ENCODE results near the gene RAD23A. TPM values are rescaled to one million over a fixed set of nuclear protein-coding genes. Genes with fewer than 3 reads are reported as not detected.
A peak's percentile ranks its signal among the peaks of the same experiment; 100 is the strongest.

The RAD23A gene
- total and polyA plus RNA-seq, 9 of the 15 experiments (the other 6 are each of a cell fraction or from before 2014, with no cell fraction given), result 9.5 to 181 (median 101) TPM

GRCh38 chr19:12983542-12984142 lies 38.0 kb downstream of the RAD23A start (continued):
- TF ChIP-seq VEZF1 (CRISPR knock-in tag; IDR thresholded peaks at IDR 0.05), result peak; percentile 75
- no peak for TF ChIP-seq NCOA2 (IDR thresholded peaks at IDR 0.05; ENCODE audit: partially characterized antibody in 2 of 2)
- TF ChIP-seq EP400 (IDR thresholded peaks at IDR 0.05), result peak; percentile 33; the same call in 1 of the 2 replicates
- TF ChIP-seq ZNF644 (tag; IDR thresholded peaks at IDR 0.05; ENCODE audit: low read depth), result peak; percentile 87
- TF ChIP-seq ADNP (tag; IDR thresholded peaks at IDR 0.05), result peak; percentile 74
- no peak for TF ChIP-seq MXD1 (CRISPR knock-in tag; IDR thresholded peaks at IDR 0.05; ENCODE audit: borderline replicate concordance, poor library complexity, severe bottlenecking)
- peak; percentile 55; the same call in 1 of the 2 replicates for TF ChIP-seq ZBTB9 (CRISPR knock-in tag; IDR thresholded peaks at IDR 0.05)
- peak; percentile 84 for TF ChIP-seq CXXC5 (CRISPR knock-in tag; IDR thresholded peaks at IDR 0.05)
- TF ChIP-seq ELF4 (CRISPR knock-in tag; IDR thresholded peaks at IDR 0.05), result peak; percentile 37; the same call in 1 of the 2 replicates
- TF ChIP-seq HMGXB4 (CRISPR knock-in tag; IDR thresholded peaks at IDR 0.05), result peak; percentile 92; the same call in 1 of the 2 replicates
- TF ChIP-seq SIN3A (IDR thresholded peaks at IDR 0.05; ENCODE audit: borderline replicate concordance in 2 of 2, control insufficient read depth in 1 of 2, low read depth in 2 of 2, low read length in 2 of 2), result 0 out of 4 replicates have a peak, but pooled peaks of 1 of the 2 experiments have one; percentile 27
- TF ChIP-seq WHSC1 (IDR thresholded peaks at IDR 0.05; ENCODE audit: low read length), result no peak
- TF ChIP-seq STAG1 (CRISPR knock-in tag; IDR thresholded peaks at IDR 0.05; ENCODE audit: borderline replicate concordance), result peak; percentile 10; the same call in 1 of the 2 replicates
- peak; percentile 61; the same call in 1 of the 2 replicates for TF ChIP-seq ARID4B (CRISPR knock-in tag; IDR thresholded peaks at IDR 0.05)
- peak; percentile 76 for TF ChIP-seq FOXP1 (CRISPR knock-in tag; IDR thresholded peaks at IDR 0.05)
- peak; percentile 24; the same call in 1 of the 2 replicates for TF ChIP-seq DPF2 (IDR thresholded peaks at IDR 0.05)

Data from K562 (cell line).